Stimulated activated CD4-positive, alpha-beta T cell treated with anti-CD3 and anti-CD28 coated beads, Interleukin-1b, Interleukin-23, amount 100 ng/mL, for 1 hour (primary cell): Measurements from ENCODE around the gene CNPY1.

Experiments
- DNase-seq, 2 donors: peaks; one replicate each; pipeline ENCODE4 v3.0.0-alpha.2; 2020; ENCODE audit warnings: low read depth in 2 of 2

CNPY1 gene

DNA sequence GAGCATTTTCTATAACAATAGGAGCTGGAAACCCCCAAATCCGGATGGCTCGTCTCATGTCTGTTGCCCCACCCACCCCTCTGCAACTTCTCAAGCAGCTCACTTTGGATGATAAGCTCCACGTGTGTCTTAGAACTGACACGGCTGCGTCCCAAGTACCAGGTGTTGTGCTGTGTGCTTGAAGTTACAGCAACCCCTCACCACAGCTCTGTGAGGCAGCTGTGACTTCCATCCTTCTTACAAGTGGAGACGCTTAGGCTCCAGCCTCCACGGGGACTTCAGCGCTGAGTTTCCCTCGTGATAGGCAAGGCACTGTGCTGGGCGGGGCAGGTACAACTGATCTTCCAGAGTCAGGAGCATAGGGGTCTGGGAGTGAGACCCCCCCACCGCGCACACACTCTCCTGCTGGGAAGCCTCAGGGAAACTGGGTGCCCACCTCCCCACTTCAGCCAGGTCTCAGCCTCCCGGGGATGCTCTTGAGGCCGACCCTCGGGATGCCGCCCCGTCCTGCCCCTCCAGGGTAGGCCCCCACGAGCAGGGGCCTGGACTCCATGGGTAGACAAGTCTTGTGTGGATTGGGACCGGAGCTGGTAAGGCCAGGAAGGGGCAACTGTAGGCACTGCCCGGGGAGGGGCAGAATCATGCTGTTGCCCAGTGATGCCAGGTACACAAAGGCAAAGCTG is 57.1 kb downstream of the CNPY1 start:
- DNase-seq, result no peak

DNA sequence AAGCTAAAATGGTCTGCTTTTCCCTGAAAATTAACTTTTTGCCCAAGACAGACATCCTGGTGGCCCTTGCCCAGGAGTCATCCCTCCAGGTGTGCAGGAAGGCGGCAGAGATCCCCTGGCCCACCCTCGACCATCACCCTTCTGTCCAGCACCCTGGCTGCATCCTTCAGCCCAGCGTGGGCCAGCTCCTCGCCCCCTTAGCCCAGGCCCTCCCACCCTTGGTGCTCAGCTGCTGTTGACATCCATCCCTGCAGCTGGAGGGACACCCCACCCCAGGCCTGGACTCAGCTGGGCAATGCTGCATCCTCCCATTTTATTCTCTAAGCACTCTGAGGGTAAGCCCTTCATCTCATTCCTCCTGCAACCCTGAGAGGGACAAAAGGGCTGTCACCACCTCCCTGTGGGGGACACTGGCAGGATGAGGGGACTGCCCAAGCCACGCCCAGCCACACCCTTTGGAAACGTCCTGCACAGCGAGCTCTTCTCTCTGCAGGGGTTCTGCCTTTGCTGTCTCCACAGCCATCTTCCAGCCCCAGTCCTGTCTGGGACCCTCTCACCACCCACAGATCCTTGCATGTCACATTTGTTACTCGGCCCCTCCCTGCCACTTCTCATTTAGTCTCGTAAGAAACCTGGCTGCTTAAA is 57.8 kb downstream of the CNPY1 start:
- no peak for DNase-seq

DNA sequence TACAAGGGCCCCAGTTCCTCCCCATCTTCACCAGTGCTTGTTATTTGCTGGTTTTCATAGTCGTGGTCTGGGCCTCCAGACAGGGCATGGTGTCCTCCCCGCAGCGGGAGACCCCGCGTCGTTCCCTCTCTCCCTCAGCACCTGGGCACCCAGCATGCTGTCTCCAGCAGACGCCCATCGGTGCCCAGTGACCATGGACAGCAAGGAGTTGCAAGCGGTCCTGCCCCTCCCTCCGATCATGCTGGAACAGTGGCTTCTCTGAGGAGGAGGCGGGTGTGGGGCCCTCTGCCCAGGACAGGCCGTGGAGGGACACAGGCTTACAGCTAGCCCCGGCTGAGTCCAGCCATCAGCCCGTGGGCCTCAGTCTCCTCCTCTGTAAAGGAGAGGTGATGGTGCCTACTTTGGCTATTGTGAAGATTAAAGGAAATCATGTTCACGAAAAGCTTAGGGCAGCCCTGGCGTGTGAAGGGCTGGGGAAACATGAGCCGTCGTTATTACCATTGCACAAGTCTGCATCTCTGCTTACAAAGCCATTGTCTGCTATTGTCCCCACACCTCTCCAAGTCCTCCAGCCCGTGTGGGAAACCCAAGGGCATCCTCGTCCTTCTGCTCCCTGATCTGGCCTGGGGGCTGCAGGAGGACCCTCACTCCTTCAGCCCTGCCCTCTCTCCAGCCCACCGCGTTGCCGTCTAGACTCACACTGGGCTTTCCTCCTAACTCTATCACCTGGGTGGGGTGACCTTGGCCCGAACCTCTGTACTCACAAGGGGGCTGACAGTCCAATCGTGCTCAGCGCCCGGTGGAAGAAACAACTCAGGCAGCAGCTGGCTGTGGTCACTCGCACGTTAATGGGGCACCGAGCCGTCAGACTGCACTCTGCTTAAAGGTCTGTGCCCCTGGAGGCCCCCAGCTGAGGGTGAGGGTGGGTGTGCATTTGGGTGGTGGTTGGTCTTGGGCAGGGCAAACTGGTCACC is 58.6 kb downstream of the CNPY1 start:
- no peak for DNase-seq

DNA sequence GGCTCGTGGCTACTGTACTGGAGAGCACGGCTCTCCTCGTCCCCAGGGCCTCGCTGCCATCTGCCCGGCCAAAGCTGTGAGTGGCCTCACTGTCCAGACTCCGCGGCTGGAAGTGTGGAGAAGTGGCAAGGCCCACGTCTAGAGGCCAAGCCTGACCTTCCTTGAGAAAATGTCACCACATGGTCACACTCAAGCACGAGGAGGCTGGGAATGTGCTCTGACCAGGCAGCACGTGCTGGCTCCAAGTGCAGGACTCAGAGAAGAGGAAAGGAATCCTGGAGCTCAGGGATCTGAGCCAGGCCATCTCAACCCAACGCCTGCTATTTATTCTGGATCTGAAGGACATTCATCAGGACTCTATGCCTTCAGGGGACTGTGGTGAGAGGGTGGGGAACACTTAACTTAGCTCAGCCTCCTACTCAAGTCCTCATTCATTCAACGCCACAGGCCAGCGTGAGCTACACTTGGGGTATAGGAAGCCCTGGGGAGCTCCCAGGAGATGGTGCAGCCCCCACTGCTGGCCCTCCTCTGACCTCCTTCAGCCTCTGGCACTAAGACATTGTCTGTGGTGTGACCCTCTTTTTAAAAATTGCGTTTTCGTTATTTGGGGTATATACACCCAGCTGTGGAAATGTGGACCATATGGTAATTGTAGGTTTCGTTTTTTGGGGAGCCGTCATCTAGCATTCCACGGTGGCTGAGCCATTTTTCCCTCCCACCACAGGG is 59.4 kb downstream of the CNPY1 start:
- no peak for DNase-seq

DNA sequence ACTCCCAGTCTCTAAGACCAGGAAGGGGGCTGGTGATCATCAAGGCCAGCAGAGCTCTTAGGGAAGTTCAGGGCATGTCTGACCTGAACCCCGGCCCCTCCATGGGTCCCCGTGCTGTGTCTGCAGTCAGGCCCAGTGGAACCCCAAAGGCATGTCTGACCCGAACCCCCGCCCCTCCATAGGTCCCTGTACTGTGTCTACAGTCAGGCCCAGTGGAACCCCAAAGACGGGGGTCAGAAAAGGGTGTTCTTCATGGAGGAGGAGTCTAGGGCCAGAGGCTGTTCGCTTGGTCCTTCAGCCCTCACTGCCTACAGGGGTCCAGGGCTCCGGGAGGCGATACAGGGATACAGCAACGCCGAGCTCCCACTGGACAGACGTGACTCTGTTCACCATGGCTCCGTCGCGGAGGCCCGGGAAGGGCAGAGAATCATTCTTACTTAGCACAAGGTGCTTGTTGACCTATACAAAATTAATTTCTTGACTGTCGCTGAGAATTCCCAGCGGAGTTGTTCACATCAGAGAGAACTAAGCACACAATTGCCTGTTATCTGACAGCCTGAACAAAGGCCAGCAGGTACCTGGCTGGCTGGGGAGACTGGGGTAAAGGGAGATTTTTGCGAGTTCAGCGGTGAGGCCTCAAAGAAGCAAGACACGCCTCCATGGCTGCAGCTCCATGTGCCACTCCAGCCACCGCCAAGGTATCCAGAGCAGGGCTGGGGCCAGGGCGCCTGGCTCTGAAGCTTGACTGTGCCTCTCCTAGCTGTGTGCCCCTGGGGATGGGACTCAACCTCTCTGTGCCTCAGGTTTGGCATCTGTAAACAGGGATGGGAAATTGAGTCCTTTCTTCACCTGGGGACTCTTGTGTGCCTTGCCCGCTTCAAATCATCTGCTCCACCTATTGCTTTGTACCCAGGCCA is 61.6 kb downstream of the CNPY1 start:
- DNase-seq, result no peak

DNA sequence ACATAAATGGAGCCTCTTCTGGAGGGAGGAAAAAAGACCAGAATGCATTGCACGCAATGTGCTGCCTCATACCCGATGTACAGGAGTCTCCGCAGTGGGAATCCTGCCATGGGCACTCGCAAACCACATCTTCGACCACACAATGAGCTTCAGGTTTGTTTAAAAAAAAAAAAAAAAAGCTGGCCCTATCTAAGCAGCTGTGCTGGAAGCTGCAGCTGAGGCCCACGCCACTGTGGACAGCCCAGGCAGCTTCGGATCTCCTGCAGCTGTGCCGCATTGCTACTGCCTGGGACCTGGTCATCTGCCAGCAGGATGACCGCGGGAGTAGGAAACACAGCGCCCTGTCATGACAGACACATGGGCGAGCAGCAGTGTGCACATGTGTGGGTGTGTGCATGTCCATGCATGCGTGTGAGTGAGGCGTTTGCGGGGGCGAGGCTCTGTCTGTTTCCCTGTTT is 62.5 kb downstream of the CNPY1 start:
- DNase-seq, result no peak

DNA sequence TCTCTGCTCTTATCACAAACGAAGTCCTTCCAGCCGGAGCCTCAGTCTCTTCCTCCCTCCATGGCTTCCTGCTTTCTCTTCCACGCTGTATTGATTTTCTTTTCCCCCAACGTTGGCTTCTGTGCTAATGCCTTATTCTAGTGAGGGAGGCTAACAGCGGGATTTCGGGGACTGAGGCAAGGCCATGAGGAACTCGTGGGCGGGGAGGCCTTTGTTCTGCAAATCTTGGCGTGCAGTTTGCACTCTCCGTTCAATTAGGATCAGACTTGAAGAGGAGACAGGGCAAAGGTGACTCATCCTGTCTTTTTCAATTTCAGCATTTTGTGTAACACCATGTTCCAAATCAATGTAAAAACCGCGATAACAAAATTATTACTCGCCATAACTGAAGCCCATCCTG is 63.1 kb downstream of the CNPY1 start:
- no peak for DNase-seq

DNA sequence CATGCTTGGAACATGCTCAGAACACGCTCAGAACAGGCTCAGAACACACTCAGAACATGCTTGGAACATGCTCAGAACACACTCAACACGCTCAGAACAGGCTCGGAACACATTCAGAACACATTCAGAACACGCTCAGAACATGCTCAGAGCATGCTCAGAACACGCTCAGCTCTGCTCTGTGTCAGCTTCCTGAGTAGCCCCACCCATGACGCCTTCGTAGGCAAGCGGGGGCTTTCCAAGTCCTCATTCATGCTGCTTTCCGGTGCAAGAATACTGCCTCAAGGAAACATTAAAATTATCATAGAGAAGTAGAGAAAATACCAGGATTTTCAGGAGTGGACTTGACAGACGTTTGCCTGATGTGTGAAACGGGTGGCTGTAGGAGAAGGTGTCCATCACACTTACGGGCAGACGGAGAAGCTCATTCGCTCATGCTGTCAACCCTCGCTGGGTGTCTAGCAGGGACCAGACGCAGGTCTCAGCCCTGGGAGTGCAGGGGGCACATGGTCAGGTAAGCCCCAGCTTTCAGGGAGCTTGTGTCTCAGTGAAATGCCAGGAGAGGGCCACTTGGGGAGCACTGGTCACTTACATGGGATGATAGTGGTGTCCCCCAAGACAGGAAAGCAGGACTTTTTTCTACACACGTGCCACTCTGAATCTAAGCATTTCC is 63.7 kb downstream of the CNPY1 start:
- no peak for DNase-seq

DNA sequence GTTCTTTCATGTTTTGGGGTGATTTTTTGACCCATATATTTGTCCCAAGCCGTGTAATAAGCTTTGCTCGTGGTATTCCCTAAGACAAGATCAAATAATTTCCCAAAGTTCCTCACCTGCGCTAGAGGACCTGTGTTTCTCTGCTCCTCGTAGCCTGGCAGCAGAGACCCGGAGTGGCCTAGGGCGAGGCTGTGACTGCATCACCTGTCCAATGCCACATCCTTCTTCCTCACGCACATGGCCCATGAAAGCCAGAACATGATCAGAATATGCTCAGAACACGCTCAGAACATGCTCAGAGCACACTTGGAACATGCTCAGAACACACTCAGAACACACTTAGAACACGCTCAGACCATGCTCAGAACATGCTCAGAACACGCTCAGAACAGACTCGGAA is 64.6 kb downstream of the CNPY1 start:
- DNase-seq, result no peak

DNA sequence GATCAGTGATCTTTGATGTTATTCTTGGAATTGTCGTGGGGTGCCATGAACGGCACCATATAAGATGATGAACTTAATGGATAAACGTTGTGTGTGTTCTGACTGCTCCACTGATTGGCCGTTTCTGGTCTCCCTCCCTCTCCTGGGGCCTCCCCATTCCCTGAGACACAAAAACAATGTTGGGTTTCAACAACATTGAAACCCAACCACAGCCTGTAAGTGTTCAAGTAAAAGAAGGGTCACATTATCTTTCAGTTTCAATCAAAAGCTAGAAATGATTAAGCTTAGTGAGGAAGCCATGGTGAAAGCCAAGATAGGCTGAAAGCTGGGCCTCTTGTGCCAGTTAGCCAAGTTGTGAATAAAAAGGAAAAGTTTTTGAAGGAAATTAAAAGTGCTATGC is 68.9 kb downstream of the CNPY1 start:
- DNase-seq, result no peak

DNA sequence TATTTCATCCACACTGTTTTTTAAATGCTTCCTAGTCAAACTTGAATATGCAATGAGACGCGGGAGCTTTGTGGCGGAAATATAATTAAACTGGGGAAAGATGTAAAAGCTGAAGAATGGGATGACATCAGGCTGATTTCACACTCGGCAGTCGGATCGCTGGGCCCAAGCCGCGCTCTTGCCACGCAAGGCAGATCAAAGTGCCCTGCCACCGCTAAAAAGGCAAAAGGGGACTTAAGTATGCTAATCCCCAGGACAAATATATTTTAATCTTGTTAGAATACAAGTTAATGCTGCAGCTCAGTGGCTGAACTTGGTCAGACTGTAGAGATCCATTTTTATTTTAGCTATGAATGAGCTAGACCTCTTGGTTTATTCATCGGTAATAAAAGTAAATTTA is 74.6 kb downstream of the CNPY1 start:
- no peak for DNase-seq

DNA sequence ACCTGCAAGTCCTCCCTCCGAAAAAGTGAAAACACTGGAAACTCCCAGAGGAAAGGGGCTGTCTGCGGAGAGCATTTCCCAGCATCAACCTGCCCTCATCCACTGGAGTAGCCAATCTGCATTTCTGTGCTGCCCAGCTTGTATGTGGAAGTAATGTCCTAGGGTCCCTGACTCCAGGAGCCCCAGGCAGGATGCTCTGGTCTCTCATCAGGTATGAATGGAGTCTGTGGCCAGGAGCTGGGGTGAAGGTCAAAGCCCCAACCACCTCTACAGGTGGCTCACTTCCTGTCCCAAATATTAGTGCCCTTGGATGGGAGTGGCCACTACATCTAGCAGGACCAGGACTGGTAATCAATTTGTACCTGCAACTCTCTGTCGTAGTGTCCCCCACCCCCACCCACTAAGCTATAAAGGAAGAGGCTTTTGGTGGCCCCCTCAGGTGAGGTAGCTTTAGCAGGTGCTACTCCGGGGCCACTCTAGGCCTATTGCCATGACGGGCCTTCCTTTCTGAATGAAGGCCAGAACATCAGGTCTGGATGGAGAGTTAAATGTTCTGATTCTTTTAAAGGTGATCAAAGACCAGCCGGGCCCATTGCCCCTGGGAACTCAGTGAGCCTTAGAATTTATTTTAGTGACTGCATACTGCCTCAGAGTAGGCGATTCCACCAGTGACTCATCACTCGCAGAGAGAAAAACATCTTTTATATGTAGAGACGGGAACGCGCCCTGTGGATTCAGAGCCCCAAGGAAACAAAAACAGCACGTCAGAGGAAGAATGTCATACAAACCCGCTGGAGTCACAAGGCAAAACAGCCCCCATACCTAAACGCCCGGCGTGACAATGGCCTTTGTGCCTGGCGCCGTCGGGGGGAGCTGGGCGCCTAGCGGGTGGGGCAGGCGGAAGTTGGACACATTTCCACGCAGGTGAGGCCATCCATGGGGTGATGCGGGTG is 75.4 kb downstream of the CNPY1 start:
- no peak for DNase-seq

DNA sequence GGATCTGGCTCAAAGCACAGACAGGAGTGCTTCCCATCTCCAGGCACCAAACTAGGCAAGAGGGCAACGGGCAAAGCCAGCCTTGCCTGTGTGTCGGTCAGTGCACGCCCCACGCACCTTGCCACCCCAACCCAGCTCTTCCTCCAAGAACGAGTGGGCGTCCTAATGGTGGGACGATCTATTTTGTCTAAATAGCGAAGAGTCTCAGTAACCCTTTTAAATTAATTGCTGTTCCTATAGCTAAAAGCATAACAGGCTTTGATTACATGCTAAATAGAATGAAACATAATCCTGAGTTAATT is 76.2 kb downstream of the CNPY1 start:
- no peak for DNase-seq

DNA sequence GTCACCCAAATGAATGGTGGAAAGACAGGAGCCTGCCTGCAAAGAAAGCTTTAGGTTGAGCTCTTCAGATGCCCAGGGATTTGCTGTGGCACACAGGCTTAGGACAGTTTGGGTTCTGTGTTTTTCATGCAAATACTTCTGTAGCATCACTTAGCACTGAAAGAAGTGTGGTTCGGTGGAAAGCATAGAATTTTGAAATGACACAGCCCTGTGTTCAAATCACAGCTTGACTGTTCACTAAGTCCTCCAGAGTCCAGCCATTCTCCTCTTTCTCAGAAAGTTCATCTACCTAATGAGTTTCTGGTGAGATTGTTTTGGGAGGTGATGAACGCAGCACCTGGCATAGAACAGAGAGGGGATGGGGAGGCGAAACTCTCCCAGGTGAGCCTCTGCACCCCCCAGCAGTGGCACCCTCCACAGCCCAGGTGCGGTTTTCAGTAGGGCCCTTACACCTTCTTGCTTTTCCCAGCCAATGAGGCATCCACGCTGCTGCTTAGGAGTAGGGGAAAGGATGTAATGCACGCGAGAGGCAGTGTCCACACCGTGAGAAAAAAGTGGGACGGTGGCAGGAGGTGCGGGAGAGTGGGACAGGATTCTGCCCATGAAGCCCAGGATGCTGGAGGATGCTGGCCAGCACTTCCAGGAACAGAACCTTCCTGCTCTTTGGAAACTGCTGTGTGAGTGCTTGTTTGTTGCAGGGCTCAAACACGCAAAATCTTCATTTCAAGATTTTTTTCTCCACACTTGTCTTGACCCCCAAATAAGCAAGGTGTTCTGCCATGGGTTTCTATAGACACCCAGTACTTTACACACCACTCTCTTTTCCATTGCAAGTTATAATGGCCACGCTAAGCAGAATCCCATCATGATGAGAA is 76.8 kb downstream of the CNPY1 start:
- no peak for DNase-seq

DNA sequence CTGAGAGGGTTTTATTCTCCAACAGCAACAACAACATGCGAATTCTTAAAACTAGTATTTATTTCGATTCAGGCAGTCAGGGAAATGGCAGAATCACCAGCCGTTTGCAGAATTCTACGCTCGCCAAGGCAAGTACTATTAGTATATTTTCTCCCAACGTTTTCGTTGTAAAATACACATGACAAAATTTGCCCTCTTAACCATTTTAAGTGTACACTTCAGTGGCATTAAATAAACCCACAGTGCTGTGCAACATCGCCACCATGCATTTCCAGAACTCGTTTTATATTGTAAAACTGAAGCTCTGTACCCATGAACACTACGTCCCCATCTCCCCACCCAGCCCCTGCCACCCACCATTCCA is 77.6 kb downstream of the CNPY1 start:
- no peak for DNase-seq

DNA sequence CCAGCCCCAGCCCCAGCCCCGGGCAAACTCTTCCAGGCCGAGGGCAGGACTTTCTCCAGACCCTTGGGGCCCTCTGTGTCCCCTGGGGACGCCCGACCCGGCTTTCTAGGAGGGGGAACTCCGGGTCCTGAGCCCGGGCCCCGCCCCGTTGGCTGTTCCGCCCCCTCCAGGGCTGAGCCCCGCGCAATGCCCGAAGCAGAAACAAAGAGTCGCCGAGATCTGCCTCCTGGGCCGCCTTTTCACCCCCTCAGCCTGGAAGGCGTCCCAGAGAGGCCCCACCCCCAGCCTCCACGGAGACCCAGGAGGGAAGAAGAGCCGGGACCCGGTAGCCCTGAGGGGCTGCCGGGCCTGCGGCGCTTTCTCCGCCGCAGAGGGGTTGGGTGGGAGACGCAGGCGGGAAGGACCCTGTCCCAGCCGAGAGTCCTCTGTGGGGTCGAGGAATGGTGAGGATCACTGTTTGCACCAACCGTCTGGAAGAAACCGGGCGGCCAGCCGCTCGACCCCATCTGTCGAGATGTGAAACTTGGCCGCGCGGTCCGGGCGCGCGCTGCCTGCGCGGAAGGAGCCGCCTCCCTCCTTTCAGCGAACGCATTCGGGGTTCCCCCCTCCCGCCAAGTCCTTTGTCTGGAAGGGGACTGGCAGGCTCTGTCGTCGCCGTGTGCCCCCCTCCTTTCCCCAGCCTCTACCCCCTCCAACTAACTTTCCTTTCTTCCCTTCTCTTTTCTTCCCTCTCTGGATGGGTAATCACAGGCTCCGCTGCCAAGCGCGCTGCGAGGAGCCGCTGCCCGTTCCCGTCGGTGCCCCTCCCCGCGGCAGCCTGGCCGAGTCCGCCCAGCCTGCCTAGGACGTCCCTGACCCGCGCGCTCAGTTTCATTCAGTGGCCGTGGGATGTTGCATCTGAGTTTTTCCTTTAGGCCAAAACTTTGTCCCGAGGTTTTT is 78.2 kb downstream of the CNPY1 start:
- no peak for DNase-seq
